GM19455 (cell line): ENCODE data around the gene ATG4B.

Experiments
- ATAC-seq: cut with Tn5 transposase; IDR thresholded peaks from one replicate; pipeline ENCODE4 v1.9.1; 2021; ENCODE audit not compliant: unreplicated experiment

Gene ATG4B

DNA sequence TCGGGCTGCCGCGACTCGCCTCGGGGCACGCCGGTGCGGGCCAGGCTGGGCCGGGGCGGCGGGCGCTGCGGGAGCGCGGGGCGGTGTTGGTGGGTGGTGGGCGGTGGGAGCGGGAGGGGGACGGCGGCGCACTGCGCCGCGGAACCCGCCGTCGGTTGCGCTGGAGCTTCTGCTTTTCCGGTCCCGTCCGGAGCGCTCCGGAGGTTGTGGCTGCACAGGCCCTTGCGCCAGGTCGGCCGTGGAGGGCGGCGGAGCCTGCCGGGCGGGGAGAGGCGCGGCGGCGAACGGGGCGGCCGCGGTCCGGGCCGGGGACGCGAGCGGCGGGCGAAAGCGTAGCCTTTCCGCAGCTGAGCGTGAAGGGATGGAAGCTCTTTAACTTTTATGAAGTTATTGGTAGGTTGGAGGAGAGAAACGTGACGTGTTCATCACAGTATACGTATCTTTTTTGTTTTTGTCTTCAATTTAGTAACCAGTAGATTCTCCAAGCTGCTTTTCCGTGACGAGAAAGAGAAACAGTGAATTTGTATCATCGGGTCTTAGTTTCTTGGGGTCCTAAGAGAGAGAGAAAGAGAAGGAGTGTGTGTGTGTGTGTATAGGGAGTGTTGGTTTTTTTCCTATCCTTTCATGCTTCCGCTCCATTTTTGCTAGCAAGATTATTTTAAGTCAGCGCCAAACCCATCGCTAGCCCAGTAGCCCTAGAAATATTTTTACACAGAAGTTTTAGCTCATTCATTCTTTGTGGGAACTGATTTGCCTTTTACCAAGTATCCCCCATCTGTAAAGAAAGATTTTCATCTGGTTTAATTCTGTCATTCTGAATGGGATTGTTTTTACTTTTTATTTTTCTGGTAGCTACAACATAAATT, 535 bp downstream of the ATG4B start:
- peak; percentile 24 for ATAC-seq

DNA sequence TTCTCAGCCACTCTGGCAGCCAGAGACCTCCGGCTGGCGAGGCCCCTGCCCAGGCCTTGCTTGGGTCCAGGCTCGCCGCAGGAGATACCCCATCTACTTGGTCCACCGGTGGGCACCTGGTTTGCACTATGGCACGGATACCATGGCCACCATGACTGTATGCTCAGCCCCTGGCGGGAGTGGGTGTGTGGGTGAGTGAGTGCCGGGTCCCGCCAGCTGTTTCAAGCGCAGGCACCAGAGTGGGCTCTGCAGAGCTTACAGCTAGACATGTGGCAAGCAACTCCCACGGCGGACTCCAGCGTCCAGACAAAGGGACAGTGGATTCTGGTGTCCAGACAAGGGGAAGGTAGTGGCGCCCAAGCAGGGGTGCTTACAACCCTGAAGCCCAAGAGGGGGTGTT, 1.4 kb downstream of the ATG4B start:
- ATAC-seq: no peak

DNA sequence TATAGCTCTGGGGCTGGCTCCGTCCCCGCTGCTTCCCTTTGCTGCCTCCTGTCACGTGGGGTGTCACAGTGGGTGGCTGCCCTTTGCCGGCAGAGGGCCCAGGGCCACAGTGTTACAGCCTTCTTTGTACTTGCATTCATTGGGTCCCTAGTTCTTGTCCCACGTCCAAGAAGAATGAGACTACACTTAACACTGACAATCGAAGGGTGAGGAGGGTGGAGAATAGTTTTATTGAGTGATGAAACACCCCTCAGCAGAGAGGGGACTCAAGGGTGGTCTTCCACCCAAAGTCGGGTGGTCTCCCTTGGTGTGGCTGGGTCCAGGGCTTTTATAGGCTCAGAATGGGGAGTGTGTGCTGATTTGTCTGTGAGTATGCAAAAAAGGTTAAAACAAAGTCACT, 1.9 kb downstream of the ATG4B start:
- no peak for ATAC-seq

DNA sequence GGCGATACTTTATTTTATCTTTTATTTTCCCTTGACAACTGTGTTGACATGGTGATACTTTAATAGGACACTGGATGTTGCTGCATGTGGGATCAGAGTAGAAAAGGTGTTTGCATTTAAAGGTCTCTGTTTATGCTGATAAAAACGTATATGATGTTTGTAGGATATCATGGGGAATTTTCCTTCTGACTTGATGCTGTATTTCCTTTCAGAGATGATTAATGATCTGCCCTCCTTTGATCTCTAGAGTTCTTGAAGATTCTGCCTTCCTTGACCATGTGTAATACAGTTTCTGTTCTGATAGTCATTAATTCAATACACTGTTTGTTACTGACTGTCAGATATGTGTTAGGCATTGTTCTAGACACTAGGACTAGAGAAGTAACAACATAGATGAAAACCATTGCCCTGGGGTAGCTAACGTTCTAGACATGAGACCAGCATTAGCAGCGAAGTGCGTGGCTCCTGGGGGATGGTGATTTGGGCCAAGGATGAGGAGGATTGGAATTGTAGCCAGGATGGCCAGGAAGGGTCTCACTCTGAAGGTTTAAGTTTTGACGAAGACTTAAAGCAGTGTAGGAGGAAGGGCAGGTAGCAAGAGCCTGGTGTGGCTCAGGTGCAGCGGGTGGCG, 2.8 kb downstream of the ATG4B start:
- no peak for ATAC-seq

DNA sequence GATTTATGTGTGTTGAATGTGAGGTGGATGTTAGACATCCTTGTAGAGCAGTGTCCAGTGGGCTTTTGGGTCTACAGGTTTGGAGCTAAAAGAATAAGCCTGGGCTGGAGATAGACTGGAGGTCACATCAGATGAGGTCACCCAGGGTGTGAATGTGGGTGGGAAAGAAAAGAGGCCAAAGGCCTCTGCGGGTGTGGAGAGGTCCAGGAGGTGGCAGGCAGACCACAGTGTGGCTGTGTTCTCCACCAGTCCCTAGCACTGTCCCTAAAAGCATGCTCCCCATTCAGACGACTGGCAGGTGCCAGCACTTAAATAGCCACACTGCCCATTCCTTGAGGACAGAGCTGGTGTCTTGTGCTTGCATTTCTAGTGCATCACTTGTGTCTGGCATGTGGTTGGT, 4.1 kb downstream of the ATG4B start:
- ATAC-seq: no peak

DNA sequence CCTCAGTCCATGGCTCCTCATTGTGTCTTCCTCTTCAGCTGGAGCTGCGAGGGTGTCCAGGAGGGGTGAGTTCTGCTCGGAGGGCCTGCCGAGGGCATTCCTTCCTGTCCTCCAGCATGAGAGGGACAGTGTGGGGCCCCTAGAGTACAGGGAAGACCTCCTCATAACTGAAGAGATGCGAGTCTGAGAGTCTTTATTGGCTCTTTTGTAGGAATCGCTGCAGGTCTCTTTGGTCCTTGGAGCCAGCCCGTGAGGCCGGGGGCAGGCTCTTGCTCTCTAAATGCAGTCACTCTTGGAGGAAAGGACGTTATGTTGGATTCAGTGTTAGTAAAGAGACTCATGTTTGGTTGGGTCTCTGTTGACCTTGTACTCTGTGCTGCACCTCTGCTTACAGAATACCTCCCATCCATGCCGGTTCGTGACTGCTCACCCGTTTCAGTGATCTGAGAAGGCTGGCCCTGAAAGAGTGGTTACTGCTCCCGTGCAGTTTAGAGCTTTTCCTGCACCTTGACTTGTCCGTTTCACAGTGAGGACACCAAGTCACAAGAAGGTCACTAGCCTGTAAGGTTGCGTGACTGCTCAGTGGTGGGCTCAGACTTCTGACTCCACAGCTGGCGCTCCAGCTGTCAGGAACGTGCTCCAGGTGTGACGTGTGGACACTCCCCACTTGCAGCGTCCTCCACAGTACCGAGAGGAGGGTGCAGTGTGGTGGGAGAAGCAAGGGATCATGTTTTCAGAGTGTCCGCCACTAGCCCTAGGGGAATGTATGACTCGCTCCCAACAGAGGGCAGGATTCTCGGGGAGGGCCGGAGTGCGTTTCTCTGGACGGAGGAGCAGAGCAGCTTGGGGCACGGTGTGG, 7.8 kb downstream of the ATG4B start:
- ATAC-seq: no peak

DNA sequence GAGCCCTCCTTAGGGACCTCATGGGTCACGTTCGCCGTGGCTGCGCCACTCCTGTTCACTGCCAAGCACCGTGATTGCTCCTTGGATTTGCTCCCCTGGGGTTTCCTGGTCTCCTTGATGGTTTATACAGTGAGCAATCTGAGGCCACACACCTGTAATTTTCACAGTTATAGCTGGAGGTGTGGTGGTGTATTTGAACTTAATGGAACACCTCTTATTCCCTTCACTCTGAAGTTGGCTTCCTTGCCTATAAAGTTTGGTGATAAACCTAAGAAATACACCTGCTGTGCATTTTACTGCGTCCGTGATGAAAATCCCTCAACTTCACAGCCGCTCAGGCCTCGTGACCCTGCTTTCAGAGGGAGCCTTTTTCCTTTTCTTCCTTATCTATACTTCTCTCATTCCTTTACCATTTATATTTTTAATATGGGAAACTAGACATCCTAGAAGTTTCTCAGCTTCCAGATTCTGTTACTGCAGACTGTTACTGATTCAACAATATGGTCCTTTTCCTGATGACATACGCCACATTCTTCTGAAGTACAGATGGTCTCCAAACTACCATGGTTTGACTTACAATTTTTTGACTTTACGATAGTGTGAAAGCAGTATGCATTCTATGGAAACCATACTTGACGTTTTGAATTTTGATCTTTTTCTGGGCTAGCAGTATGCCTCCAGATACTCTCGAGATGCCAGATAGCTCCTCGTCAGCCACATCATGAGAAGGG, 8.6 kb downstream of the ATG4B start:
- ATAC-seq: no peak

DNA sequence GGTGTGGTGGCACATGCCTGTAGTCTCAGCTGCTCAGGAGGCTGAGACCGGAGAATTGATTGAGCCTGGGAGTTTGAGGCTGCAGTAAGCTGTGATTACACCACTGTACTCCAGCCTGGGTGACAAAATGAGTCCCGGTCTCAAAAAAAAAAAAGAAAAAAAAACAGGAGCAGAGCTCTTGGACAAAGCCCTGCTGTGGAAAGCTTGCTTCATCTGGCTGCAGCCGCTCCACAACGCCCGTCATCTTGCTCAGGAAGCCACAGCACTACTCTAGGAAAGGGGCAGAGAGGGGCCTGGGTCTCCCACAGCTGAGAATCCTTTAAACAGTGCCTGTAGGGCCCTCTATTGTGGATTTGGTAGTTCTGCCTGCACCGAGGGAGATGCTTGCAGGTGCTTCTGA, 11.0 kb downstream of the ATG4B start:
- ATAC-seq: no peak

DNA sequence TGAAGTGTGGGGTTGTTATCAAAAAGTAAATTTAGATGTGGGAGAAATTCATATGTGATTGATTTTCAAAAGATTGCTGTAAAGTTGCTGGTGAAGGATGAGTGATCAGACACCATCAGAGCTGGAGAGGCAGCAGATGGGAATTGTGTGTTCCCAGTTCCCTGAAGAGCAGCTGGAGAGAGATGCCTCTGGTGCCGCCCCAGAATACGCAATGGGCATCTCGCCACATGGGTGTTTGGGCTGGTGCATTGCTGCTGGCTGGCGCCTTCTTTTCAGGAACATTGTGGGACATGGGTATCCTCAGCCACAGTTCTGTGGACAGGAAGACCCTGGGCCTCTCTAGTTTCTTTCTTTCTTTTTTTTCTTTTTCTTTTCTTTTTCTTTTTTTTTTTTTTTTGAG, 11.9 kb downstream of the ATG4B start:
- ATAC-seq: no peak

DNA sequence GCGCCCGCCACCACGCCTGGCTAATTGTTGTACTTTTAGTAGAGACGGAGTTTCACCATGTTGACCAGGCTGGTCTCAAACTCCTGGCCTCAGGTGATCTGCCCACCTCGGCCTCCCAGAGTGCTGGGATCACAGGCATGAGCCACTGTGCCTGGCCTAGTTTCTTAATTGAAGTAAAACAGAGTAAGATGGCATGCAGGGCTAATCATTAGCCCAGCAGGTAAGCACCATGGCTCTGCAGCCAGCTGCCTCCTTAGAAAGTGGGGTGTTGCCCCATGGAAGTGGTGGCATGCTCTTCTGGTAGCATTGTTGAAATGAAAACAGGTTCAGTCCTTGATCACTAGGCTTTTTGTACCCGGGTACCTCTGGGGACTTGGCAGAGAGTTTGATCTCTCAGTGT, 12.4 kb downstream of the ATG4B start:
- ATAC-seq: no peak

DNA sequence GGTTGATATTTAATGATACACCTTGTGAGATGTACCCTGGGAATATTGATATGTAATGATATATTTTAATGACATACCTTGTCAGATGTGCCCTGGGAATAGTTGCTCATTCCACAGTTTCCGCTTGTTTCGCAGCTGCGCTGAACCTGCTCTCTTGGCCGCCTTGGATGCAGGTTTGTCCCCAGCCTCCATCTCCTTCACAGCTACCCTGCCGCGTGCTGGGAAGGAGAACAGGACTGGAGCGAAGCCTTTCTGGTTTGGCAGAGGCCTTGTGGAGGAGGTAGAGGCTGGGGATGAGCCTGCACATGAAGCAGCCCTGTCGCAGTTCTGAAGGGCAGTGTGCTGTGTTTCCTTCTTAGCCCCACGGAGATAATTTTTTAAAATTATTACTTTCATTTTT, 14.6 kb downstream of the ATG4B start:
- ATAC-seq: no peak

DNA sequence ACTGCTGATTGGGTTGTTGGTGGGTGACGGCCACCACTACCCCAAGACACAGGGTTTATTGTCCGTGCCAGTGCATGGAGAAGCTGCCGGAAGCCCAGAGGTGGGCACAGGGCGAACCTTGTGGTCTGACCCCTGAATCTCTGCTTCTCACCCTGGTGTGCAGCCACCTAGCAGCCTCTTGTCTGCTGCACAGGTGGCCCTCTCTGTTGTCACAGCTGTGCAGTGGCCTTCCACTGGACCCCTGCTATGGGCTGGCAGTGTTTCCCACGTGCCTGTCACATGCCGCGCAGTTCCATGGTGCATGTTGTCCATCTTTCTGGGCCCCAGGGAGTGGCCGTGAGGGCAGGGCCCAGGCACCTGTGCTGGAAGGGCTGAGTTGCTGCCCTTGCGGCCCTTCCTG, 15.2 kb downstream of the ATG4B start:
- no peak for ATAC-seq

DNA sequence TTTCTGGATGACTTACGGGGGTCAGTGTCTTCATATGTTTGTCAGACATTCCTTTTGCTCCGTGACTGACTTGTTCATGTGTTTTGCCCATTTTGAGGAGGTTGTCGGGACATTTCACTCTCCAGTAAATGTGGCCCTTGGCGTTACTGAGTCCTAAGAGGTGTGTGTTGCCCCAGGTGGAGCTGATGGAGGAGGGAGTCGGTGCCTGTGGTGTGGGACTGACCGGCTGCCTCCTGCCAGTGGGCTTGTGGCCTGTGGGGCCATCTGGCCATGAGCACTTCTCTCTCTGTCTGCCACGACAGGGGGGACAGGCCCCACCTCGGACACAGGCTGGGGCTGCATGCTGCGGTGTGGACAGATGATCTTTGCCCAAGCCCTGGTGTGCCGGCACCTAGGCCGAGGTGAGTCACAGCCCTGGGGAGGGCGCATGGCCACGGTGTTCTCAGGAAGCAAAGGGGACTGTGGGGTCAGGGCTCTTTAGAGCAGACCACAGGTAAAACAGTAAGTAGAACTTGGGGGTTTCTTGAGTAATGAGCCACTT, 15.8 kb downstream of the ATG4B start:
- no peak for ATAC-seq

DNA sequence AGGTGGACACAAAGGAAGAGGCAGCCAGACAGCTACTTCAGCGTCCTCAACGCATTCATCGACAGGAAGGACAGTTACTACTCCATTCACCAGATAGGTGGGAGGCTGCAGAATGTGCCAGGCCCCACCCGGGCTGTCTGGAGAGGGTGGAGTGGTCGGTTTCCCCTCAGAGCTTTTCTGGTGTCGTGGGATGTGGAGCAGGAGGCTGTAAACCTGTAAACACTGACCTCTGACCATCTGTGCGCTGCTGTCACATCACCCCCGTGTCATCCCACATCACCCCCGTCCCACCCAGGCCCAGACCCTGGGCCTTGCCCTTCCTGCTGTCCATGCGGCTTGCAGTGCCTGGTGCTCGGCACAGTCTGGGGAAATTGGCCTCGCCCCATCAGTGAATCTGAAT, 17.1 kb downstream of the ATG4B start:
- ATAC-seq: no peak

DNA sequence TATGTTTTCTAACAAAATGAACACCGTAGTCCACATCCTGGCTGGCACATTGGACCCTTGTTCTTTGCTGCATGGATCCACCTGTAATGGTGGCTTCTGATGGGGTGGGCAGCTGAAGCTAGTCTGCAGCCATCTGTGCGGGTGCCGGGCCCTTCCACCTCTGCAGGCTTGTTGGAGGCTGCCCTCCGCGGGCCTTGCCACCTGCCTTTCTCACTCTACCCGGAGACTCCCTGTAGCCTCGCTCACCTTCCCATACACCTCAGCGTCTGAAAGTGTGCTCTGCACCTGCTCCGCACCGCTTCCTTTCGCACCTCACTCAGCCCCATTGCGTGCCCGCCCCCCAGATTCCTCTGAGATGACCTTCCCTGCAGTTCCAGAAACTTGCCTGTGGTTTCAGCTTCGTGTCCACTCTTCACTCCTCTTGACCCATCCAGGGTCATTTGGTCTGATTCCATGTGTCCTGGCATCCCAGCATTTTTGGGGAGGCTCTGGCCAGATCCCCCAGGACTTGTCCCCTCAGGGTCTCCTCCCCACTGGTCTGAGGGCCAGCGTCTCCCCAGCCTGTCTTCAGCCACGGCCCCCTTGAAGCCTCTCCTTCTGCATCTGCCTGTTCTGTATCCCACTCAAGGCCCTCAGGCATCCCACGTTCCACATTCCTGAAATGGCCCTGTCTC, 18.2 kb downstream of the ATG4B start:
- no peak for ATAC-seq

DNA sequence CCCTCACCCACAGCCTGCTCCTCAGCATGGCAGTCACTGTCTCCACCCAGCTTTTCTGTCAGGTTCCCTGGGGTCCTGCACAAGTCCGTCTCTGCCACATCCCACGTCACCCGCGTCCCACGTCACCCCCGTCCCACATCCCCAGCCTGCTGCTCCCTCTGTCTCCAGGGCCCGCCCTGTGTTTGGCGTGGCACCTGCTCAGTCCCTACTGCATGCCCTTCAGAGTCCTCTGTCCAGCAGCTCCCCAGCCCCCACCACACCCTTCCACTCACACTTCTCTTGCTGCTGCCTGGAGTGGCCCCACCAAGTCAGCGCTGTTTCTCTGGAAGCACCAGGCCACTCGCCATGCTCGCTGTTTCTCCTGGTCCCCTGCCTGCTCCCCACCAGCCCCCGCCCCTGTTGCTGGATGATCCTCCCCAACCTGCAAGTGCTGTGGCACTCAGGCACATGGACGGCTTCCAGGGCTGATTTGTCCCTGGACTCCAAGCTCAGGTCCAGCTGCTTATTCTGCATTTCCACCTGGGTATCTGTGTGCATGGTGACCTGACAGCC, 18.8 kb downstream of the ATG4B start:
- ATAC-seq: no peak

DNA sequence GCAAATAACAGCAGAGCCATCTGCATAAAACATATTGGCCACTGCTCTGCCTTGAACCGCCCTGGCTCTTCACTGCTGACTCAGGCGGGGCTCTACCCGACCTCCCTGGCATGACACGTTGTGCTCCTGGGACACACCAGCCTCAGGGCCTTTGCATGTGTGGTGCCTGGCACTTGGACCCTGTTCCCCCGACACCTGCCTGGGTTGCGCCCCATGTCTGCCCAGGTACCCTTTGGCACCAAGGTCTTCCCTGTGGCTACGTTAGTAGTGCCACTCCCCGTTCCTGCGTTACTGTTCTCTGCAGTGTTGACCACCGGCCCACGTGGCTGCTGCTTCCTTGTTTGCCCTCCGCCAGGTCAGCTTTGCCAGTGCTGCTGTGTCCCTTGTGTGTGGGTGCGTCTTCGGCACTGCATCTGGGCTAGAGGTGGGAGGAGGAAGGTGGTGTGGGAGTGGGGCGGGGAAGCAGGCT, 20.3 kb downstream of the ATG4B start:
- ATAC-seq: no peak

DNA sequence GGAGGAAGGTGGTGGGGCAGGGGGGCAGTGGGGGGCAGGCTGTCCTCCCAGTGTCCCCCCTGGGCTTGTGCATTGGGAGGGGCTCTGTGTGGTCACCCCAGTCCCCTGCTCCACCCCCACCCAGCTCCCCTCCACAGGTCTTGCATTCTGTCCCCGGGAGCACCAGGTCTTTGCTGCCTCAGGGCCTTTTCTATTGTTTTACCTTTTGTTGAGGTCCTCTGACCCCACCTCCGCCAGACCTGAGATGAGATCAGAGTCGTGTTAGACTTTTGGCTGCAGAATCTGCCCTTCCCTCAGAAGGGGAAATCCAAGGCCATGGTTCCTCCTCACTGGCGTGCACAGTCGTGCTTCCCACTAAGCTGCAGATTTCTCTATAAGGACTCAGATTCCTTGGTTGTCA, 20.8 kb downstream of the ATG4B start:
- ATAC-seq: no peak

DNA sequence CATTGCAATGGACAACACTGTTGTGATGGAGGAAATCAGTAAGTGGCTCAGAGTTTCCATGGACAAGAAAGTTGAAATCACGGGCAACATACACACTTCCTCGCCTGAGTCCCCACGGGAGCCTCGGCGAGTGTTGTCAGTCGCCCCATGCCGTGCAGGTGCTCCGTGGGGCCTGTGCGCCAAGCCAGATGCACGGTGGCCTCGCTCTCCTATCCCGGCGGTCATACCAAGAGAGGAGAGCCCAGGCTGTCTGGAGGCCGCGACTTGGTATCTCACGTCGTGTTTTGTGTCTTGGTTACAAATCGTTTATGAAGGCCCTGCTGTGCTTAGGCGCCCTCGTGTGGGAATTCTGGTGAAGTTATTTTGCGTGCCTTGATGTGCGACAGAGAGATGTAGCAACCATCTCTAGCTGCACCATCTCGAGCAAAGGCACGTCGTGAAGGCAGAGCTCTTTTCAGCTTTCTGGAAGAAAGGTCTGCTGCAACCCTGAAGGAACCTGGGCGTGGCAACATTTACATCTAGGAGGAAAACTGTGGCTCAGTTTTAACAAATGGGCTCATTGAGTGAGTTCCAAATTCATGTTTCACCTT, 21.8 kb downstream of the ATG4B start:
- no peak for ATAC-seq
